Calu3 (cell line): Measurements from ENCODE around the gene MAP1LC3A. TPM values are rescaled to one million over a fixed set of nuclear protein-coding genes. Genes with fewer than 3 reads are reported as not detected.

Source experiments
- BruUV-seq: library from RNA; stranded (reverse); fragments of 400-500 nt; replicated peaks from 2 replicates; lab custom pipeline; 2021; lab: Mats Ljungman, UMichigan
- CTCF ChIA-PET: fragments of 300-600 bp; sonication (Branson Sonifier 250); formaldehyde crosslinking; loops from one replicate; lab custom pipeline; 2022; ENCODE audit warnings: antibody characterized with exemption; lab: Charles Lee
- DNase-seq: peaks from one replicate; pipeline ENCODE4 v3.0.0; 2022
- H3K27ac Mint-ChIP-seq: one replicate; pipeline ENCODE4 v1.8.0; 2022; ENCODE audit warnings: mixed read lengths; ENCODE audit not compliant: unreplicated experiment
- H3K27me3 Mint-ChIP-seq: one replicate; pipeline ENCODE4 v1.8.0; 2022; ENCODE audit warnings: mixed read lengths; ENCODE audit not compliant: unreplicated experiment
- H3K36me3 Mint-ChIP-seq: one replicate; pipeline ENCODE4 v1.8.0; 2022; ENCODE audit warnings: mild to moderate bottlenecking, moderate library complexity, mixed read lengths; ENCODE audit not compliant: insufficient read depth, unreplicated experiment
- H3K4me1 Mint-ChIP-seq: one replicate; pipeline ENCODE4 v1.8.0; 2022; ENCODE audit warnings: mild to moderate bottlenecking, low read depth, mixed read lengths; ENCODE audit not compliant: unreplicated experiment
- H3K4me3 Mint-ChIP-seq: one replicate; pipeline ENCODE4 v1.8.0; 2022; ENCODE audit warnings: mild to moderate bottlenecking, low read depth, moderate library complexity, mixed read lengths; ENCODE audit not compliant: unreplicated experiment
- H3K9me3 Mint-ChIP-seq: one replicate; pipeline ENCODE4 v1.8.0; 2022; ENCODE audit warnings: low read depth, mixed read lengths; ENCODE audit not compliant: unreplicated experiment
- intact Hi-C: fragments of 100-400 bp; cut with micrococcal nuclease; formaldehyde crosslinking; loops from one replicate; pipeline ENCODE4 v1.10.0; 2022; ENCODE audit not compliant: unreplicated experiment
- total RNA-seq: library from RNA; stranded (reverse); gene quantifications from 2 replicates; pipeline ENCODE4 v1.2.3, GENCODE V29; 2022
- TF ChIP-seq, protein P1 (sequence below): fragments of 200-600 bp; IDR thresholded peaks from one replicate; pipeline ENCODE4 v1.8.0; 2022; ENCODE audit warnings: antibody characterized with exemption; ENCODE audit not compliant: unreplicated experiment

The MAP1LC3A gene
- total RNA-seq, 1 experiment from 2014 or later, result 0.78 TPM

DNA sequence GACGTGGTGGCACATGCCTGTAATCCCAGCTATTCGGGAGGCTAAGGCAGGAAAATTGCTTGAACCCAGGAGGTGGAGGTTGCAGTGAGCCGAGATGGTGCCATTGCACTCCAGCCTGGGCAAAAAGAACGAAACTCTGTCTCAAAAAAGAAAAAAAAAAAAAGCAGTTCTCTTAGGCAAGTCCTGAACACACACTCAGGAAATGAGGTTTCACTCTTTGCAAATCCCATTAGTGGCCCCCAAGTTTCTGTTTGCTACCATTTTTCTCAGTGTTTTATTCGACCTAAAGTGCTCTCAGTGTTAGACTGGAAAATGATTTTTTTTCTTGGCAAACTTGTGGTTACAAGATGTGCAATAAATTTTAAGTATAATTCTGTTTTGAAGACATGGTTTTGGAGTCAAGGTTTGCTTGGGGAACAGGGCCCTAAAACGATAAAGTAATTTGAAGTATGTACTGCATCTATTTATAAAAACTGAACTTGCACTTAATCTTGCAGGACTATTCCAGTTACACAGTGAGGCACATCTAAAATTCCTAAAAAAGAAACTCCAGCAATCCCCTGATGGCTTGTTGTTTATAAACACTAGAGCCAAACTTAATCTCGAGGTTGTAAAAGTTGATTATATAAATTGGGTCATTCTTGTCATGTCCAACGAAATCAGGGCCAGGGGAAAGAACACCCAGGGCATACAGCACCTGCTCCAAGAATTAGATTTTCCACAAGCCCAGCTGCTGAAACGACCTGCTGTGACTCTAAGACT, 42.6 kb downstream of the MAP1LC3A start:
- Mint-ChIP-seq H3K9me3 (no peaks in the 10 kb centered on the region), H3K27me3 (no peaks in the 10 kb centered on the region), H3K4me1 (no peaks in the 10 kb centered on the region), H3K36me3 (no peaks in the 10 kb centered on the region), H3K27ac (no peak overlapping the region), H3K4me3 (no peak overlapping the region)
- no TSS peak for BruUV-seq
- DNase-seq, result no peak
- intact Hi-C loops, result no loop called here
- CTCF ChIA-PET, result interaction anchor here (0.7 kb wide), 1 partner anchor 18 kb away, joined by 3 read pairs; no protein-coding TSS in a partner anchor
- TF ChIP-seq, protein P1, sequence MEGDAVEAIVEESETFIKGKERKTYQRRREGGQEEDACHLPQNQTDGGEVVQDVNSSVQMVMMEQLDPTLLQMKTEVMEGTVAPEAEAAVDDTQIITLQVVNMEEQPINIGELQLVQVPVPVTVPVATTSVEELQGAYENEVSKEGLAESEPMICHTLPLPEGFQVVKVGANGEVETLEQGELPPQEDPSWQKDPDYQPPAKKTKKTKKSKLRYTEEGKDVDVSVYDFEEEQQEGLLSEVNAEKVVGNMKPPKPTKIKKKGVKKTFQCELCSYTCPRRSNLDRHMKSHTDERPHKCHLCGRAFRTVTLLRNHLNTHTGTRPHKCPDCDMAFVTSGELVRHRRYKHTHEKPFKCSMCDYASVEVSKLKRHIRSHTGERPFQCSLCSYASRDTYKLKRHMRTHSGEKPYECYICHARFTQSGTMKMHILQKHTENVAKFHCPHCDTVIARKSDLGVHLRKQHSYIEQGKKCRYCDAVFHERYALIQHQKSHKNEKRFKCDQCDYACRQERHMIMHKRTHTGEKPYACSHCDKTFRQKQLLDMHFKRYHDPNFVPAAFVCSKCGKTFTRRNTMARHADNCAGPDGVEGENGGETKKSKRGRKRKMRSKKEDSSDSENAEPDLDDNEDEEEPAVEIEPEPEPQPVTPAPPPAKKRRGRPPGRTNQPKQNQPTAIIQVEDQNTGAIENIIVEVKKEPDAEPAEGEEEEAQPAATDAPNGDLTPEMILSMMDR, result no peak

DNA sequence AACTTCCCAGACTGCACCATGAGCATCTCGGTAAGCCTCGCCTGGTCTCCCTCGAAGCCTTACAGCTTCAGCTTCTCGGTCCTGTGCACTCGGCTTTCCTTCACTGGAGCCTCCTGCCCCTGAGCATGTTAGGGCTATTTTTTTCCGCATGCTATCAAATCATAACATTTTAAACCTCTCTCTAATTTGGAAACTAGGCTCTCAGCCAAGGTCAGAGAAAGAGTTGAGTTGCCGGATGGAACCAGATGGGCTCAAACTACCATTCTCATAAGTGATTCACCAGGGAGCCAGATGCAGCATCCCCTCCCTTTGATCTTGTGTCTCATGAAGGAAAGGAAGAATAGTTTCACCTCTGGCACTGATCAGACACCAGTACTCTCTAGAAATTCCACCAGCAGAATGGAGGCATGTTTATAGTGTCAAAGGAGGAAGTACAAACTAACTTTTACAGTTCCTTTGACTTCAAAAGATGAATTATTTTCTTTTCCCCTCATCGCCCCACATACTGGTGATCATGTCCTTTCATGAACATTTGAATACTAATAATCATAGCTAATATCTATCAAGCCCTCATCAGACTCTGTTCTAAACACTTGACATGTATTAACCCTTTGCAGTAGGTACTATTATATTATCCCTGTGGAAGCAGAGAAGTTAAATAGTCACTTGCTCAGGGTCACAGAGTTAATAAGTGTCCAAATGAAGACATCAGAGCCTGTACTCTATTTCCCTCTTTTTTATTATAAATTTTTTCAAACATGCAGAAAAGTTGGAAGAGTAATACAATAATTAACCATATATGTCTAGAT, 46.7 kb downstream of the MAP1LC3A start:
- H3K27me3 Mint-ChIP-seq, result no peaks in the 10 kb centered on the region
- no peaks in the 10 kb centered on the region for H3K4me1 Mint-ChIP-seq
- H3K4me3 Mint-ChIP-seq, result no peak overlapping the region
- no peak for DNase-seq
- H3K36me3 Mint-ChIP-seq, result no peaks in the 10 kb centered on the region
- no TSS peak for BruUV-seq
- CTCF ChIA-PET, result no interaction called here
- intact Hi-C loops, result no loop called here
- H3K27ac Mint-ChIP-seq, result no peak overlapping the region
- no peaks in the 10 kb centered on the region for H3K9me3 Mint-ChIP-seq
- TF ChIP-seq, protein P1, result no peak

DNA sequence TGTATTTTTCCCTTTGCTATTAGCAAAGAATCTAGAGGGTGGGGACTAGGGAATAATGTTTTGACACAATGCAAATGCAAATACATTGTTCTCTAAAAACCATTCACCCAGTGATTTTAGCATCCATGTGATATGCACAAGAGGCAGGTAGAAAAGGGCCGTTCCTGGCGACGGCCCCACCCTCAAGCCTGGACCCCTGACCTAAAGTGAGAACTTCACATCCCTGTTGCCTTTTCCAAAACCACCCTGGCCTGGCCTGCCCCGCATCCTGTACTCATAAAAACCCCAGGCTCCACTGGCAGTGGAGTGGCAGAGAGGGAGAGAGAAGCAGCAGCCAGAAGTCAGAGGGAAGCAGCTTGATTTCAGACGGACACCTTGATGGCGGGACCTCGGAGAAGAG, 48.5 kb downstream of the MAP1LC3A start:
- H3K9me3 Mint-ChIP-seq, result no peaks in the 10 kb centered on the region
- no TSS peak for BruUV-seq
- H3K4me3 Mint-ChIP-seq, result no peak overlapping the region
- DNase-seq, result no peak
- H3K27ac Mint-ChIP-seq, result no peak overlapping the region
- H3K27me3 Mint-ChIP-seq, result no peaks in the 10 kb centered on the region
- H3K36me3 Mint-ChIP-seq, result peaks cover 4% of the 10 kb centered on the region
- TF ChIP-seq, protein P1, result no peak
- CTCF ChIA-PET, result no interaction called here
- H3K4me1 Mint-ChIP-seq, result no peaks in the 10 kb centered on the region
- intact Hi-C loops, result no loop called here

Other genes starting within 250 kb of the MAP1LC3A start
- 90.1 and 91.6 TPM in 2 replicates for gene ITCH, start 195.4 kb upstream of the MAP1LC3A start, total RNA-seq
- 214 and 229 TPM in 2 replicates for gene DYNLRB1, start 42.3 kb upstream of the MAP1LC3A start, total RNA-seq
- gene PIGU, start 118.4 kb downstream of the MAP1LC3A start, total RNA-seq, result 42.8 and 44.6 TPM in 2 replicates
- 5.0 and 5.2 TPM in 2 replicates for gene TP53INP2, start 145.6 kb downstream of the MAP1LC3A start, total RNA-seq